WTC11 (cell line): ENCODE measurements around the gene CATSPERE. TPM values are rescaled to one million over a fixed set of nuclear protein-coding genes. Genes with fewer than 3 reads are reported as not detected.

Experiments
- ATAC-seq: fragments of 200-7000 bp; cut with Tn5 transposase; 2 replicates; pipeline ENCODE4 v1.10.0; 2021; ENCODE audit warnings: mild to moderate bottlenecking, moderate library complexity
- Bru-seq: library from RNA; stranded (reverse); fragments of 400-500 nt; gene quantifications from one replicate; lab custom pipeline; 2021; lab: Mats Ljungman, UMichigan
- CTCF ChIA-PET: fragments of 300-600 bp; sonication (Branson Sonifier 250); formaldehyde crosslinking; loops from one replicate; lab custom pipeline; 2021; ENCODE audit warnings: antibody characterized with exemption; lab: Charles Lee
- POLR2A ChIA-PET: fragments of 350-600 bp; sonication (Branson Sonifier 250); formaldehyde crosslinking; loops from one replicate; lab custom pipeline; 2021; ENCODE audit warnings: antibody characterized with exemption; lab: Charles Lee
- DNase-seq: peaks from one replicate; pipeline ENCODE4 v3.0.0; 2021; ENCODE audit warnings: low spot score
- H3K27ac Mint-ChIP-seq: 2 replicates; pipeline ENCODE4 v1.8.0; 2021; ENCODE audit warnings: mixed read lengths
- H3K27me3 Mint-ChIP-seq: 2 replicates; pipeline ENCODE4 v1.8.0; 2021; ENCODE audit warnings: low read depth, mild to moderate bottlenecking, moderate library complexity, mixed read lengths
- H3K36me3 Mint-ChIP-seq: 2 replicates; pipeline ENCODE4 v1.8.0; 2021; ENCODE audit warnings: mixed read lengths
- H3K4me1 Mint-ChIP-seq: 2 replicates; pipeline ENCODE4 v1.8.0; 2022; ENCODE audit warnings: mixed read lengths
- H3K4me3 Mint-ChIP-seq: 2 replicates; pipeline ENCODE4 v1.8.0; 2021; ENCODE audit warnings: mild to moderate bottlenecking, moderate library complexity, mixed read lengths
- H3K9me3 Mint-ChIP-seq: 2 replicates; pipeline ENCODE4 v1.8.0; 2021; ENCODE audit warnings: mixed read lengths
- AFF4 ChIP-seq: sonication (generic); formaldehyde crosslinking; IDR thresholded peaks from 2 replicates; pipeline ENCODE4 v1.8.1; 2023; ENCODE audit warnings: mild to moderate bottlenecking, missing genetic modification reagents, borderline replicate concordance
- ATF3 ChIP-seq: sonication (generic); formaldehyde crosslinking; conservative IDR thresholded peaks from 2 replicates; pipeline ENCODE4 v1.8.1; 2022; ENCODE audit warnings: mild to moderate bottlenecking, missing genetic modification reagents
- CBFB ChIP-seq: sonication (generic); formaldehyde crosslinking; IDR thresholded peaks from 2 replicates; pipeline ENCODE4 v1.8.1; 2022; ENCODE audit warnings: mild to moderate bottlenecking, low read depth, missing genetic modification reagents
- E2F5 ChIP-seq: sonication (generic); formaldehyde crosslinking; IDR thresholded peaks from 2 replicates; pipeline ENCODE4 v1.8.1; 2022; ENCODE audit warnings: mild to moderate bottlenecking, moderate library complexity, missing genetic modification reagents
- ELF4 ChIP-seq: sonication (generic); formaldehyde crosslinking; IDR thresholded peaks from 2 replicates; pipeline ENCODE4 v1.8.1; 2022; ENCODE audit warnings: low read depth, mild to moderate bottlenecking, moderate library complexity, missing genetic modification reagents
- ETV6 ChIP-seq: sonication (generic); formaldehyde crosslinking; IDR thresholded peaks from 2 replicates; pipeline ENCODE4 v1.8.1; 2022; ENCODE audit warnings: mild to moderate bottlenecking, missing genetic modification reagents
- GRHL2 ChIP-seq: fragments of 250-450 bp; sonication (Bioruptor Pico); IDR thresholded peaks from 2 replicates; pipeline ENCODE4 v1.8.0; 2022; ENCODE audit warnings: mild to moderate bottlenecking, moderate library complexity; ENCODE audit not compliant: insufficient replicate concordance, severe bottlenecking
- IRF2 ChIP-seq: sonication (generic); formaldehyde crosslinking; IDR thresholded peaks from 2 replicates; pipeline ENCODE4 v1.8.0; 2022; ENCODE audit warnings: low read depth, missing genetic modification reagents, borderline replicate concordance
- NFATC4 ChIP-seq: fragments of 250-450 bp; sonication (Bioruptor Pico); IDR thresholded peaks from 2 replicates; pipeline ENCODE4 v1.9.0; 2021; ENCODE audit warnings: mild to moderate bottlenecking
- NFE2L1 ChIP-seq: sonication (generic); formaldehyde crosslinking; IDR thresholded peaks from 2 replicates; pipeline ENCODE4 v1.8.1; 2023; ENCODE audit warnings: missing genetic modification reagents
- SP1 ChIP-seq: sonication (generic); formaldehyde crosslinking; conservative IDR thresholded peaks from 2 replicates; pipeline ENCODE4 v1.8.1; 2022; ENCODE audit warnings: missing genetic modification reagents
- TCF7 ChIP-seq: sonication (generic); formaldehyde crosslinking; IDR thresholded peaks from 2 replicates; pipeline ENCODE4 v1.8.0; 2022; ENCODE audit warnings: mild to moderate bottlenecking, low read depth, missing genetic modification reagents, moderate library complexity
- TEAD1 ChIP-seq: sonication (generic); formaldehyde crosslinking; IDR thresholded peaks from 2 replicates; pipeline ENCODE4 v1.8.0; 2022; ENCODE audit warnings: mild to moderate bottlenecking, missing genetic modification reagents
- TEAD4 ChIP-seq: sonication (generic); formaldehyde crosslinking; IDR thresholded peaks from 2 replicates; pipeline ENCODE4 v1.8.0; 2022; ENCODE audit warnings: mild to moderate bottlenecking, missing genetic modification reagents
- TP53 ChIP-seq: sonication (generic); formaldehyde crosslinking; IDR thresholded peaks from 2 replicates; pipeline ENCODE4 v1.8.1; 2023; ENCODE audit warnings: mild to moderate bottlenecking, missing genetic modification reagents
- ZBTB21 ChIP-seq: sonication (generic); formaldehyde crosslinking; IDR thresholded peaks from 2 replicates; pipeline ENCODE4 v1.8.1; 2023; ENCODE audit warnings: mild to moderate bottlenecking, missing genetic modification reagents, borderline replicate concordance
- ZNF121 ChIP-seq: sonication (generic); formaldehyde crosslinking; IDR thresholded peaks from 2 replicates; pipeline ENCODE4 v1.8.0; 2023; ENCODE audit warnings: missing genetic modification reagents
- ZNF232 ChIP-seq: sonication (generic); formaldehyde crosslinking; IDR thresholded peaks from 2 replicates; pipeline ENCODE4 v1.8.0; 2022; ENCODE audit warnings: mild to moderate bottlenecking, missing genetic modification reagents
- ZNF317 ChIP-seq: sonication (generic); formaldehyde crosslinking; IDR thresholded peaks from 2 replicates; pipeline ENCODE4 v1.8.1; 2023; ENCODE audit warnings: low read depth, mild to moderate bottlenecking, moderate library complexity, missing genetic modification reagents, borderline replicate concordance
- ZNF416 ChIP-seq: fragments of 250-450 bp; sonication (Bioruptor Pico); IDR thresholded peaks from 2 replicates; pipeline ENCODE4 v1.9.0; 2021; ENCODE audit warnings: mild to moderate bottlenecking, inconsistent platforms
- ZNF425 ChIP-seq: fragments of 250-450 bp; sonication (Bioruptor Pico); conservative IDR thresholded peaks from 2 replicates; pipeline ENCODE4 v1.9.0; 2021; ENCODE audit warnings: mild to moderate bottlenecking
- long read RNA-seq, 3 experiments: library from RNA in 1 of 3; library from capped mRNA in 1 of 3; library from polyadenylated mRNA in 1 of 3; unstranded in 2 of 3; stranded (forward) in 1 of 3; transcript quantifications; one replicate each; pipeline ENCODE4 v2.0.0, GENCODE V29; 2021
- total RNA-seq: library from RNA; stranded (reverse); gene quantifications from 3 replicates; pipeline ENCODE4 v1.2.3, GENCODE V29; 2021
- TF ChIP-seq, protein P1 (sequence below): sonication (generic); formaldehyde crosslinking; IDR thresholded peaks from 2 replicates; pipeline ENCODE4 v1.8.0; 2022; ENCODE audit warnings: mild to moderate bottlenecking, missing genetic modification reagents
- TF ChIP-seq, protein P2 (sequence below): sonication (generic); formaldehyde crosslinking; IDR thresholded peaks from 2 replicates; pipeline ENCODE4 v1.8.1; 2022; ENCODE audit warnings: low read depth, mild to moderate bottlenecking, moderate library complexity, missing genetic modification reagents, borderline replicate concordance
- TF ChIP-seq, protein P3 (sequence below): sonication (generic); formaldehyde crosslinking; IDR thresholded peaks from 2 replicates; pipeline ENCODE4 v1.8.1; 2023; ENCODE audit warnings: mild to moderate bottlenecking, missing genetic modification reagents

The CATSPERE gene
- 0.30 to 0.66 TPM (median 0.46 TPM) in 3 replicates for total RNA-seq
- Bru-seq, nascent RNA, result percentile 36 among the genes with signal in this experiment
- long read RNA-seq, experiment 1, partial matches to known transcripts, result 0 of 4 reads
- long read RNA-seq, experiment 1, other reads (novel, unspliced or antisense), result 4 of 4 reads
- long read RNA-seq, experiment 2, partial matches to known transcripts, result 0 of 2 reads
- long read RNA-seq, experiment 2, other reads (novel, unspliced or antisense), result 2 of 2 reads
- long read RNA-seq, experiment 3, partial matches to known transcripts, result 0 of 2 reads
- long read RNA-seq, experiment 3, other reads (novel, unspliced or antisense), result 2 of 2 reads

- H3K4me1 Mint-ChIP-seq, result peaks cover 13% of the 10 kb centered on the region
- ChIA-PET CTCF (interaction anchor here (0.5 to 1.2 kb wide), 2 partner anchors 87 to 183 kb away, joined by 3 read pairs; no protein-coding TSS in a partner anchor), POLR2A (interaction anchor here (0.6 to 1.3 kb wide), 3 partner anchors 10 to 138 kb away, joined by 3 to 6 read pairs (median 4); partner anchors contain the start of gene ADSS2)
- H3K4me3 Mint-ChIP-seq, result peak within 1 kb of the TSS; percentile 74
- DNase-seq (peak; percentile 89), ATAC-seq (peak; percentile 98)
- peak within 1 kb of the TSS; percentile 98 for H3K27ac Mint-ChIP-seq
- peaks cover 26% of the 10 kb centered on the region for H3K36me3 Mint-ChIP-seq
- H3K27me3 Mint-ChIP-seq, result no peaks in the 10 kb centered on the region
- peaks cover 26% of the 10 kb centered on the region for H3K9me3 Mint-ChIP-seq
- TF ChIP-seq, protein P1, sequence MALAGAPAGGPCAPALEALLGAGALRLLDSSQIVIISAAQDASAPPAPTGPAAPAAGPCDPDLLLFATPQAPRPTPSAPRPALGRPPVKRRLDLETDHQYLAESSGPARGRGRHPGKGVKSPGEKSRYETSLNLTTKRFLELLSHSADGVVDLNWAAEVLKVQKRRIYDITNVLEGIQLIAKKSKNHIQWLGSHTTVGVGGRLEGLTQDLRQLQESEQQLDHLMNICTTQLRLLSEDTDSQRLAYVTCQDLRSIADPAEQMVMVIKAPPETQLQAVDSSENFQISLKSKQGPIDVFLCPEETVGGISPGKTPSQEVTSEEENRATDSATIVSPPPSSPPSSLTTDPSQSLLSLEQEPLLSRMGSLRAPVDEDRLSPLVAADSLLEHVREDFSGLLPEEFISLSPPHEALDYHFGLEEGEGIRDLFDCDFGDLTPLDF (CRISPR knock-in tag), result peak; percentile 65; the same call in 1 of the 2 replicates
- TF ChIP-seq ZNF121 (CRISPR knock-in tag) (peak; percentile 34; the same call in 1 of the 2 replicates), ELF4 (no peak), ZBTB21 (CRISPR knock-in tag) (peak; percentile 77; the same call in 1 of the 2 replicates), NFE2L1 (CRISPR knock-in tag) (0 out of 2 replicates have a peak, but pooled peaks have one; percentile 49), E2F5 (peak; percentile 86), NFATC4 (CRISPR knock-in tag) (no peak), TCF7 (no peak), ZNF317 (CRISPR knock-in tag) (no peak), TP53 (CRISPR knock-in tag) (peak; percentile 33; the same call in 1 of the 2 replicates), TEAD4 (CRISPR knock-in tag) (peak; percentile 30; the same call in 1 of the 2 replicates), TEAD1 (CRISPR knock-in tag) (peak; percentile 85; the same call in 1 of the 2 replicates), ZNF425 (CRISPR knock-in tag) (no peak), IRF2 (no peak), GRHL2 (CRISPR knock-in tag) (no peak), ATF3 (CRISPR knock-in tag) (no peak), AFF4 (peak; percentile 96), ETV6 (CRISPR knock-in tag) (peak; percentile 47; the same call in 1 of the 2 replicates), CBFB (peak; percentile 84; the same call in 1 of the 2 replicates), ZNF232 (CRISPR knock-in tag) (peak; percentile 69; the same call in 1 of the 2 replicates), ZNF416 (CRISPR knock-in tag) (0 out of 2 replicates have a peak, but pooled peaks have one; percentile 53), SP1 (CRISPR knock-in tag) (peak; percentile 94)
- TF ChIP-seq, protein P2, sequence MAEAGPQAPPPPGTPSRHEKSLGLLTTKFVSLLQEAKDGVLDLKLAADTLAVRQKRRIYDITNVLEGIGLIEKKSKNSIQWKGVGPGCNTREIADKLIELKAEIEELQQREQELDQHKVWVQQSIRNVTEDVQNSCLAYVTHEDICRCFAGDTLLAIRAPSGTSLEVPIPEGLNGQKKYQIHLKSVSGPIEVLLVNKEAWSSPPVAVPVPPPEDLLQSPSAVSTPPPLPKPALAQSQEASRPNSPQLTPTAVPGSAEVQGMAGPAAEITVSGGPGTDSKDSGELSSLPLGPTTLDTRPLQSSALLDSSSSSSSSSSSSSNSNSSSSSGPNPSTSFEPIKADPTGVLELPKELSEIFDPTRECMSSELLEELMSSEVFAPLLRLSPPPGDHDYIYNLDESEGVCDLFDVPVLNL (CRISPR knock-in tag), result no peak
- TF ChIP-seq, protein P3, sequence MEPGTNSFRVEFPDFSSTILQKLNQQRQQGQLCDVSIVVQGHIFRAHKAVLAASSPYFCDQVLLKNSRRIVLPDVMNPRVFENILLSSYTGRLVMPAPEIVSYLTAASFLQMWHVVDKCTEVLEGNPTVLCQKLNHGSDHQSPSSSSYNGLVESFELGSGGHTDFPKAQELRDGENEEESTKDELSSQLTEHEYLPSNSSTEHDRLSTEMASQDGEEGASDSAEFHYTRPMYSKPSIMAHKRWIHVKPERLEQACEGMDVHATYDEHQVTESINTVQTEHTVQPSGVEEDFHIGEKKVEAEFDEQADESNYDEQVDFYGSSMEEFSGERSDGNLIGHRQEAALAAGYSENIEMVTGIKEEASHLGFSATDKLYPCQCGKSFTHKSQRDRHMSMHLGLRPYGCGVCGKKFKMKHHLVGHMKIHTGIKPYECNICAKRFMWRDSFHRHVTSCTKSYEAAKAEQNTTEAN, result peak; percentile 71; the same call in 1 of the 2 replicates
Observed at GRCh38 chr1:244461245-244462071, at the start of gene CATSPERE. TSS of gene CATSPERE (plus strand) at chr1:244461273. CDS start at chr1:244461430, 157 bp downstream.
